Measurements from ENCODE around the gene RNF39.

RNF39 gene

DNA sequence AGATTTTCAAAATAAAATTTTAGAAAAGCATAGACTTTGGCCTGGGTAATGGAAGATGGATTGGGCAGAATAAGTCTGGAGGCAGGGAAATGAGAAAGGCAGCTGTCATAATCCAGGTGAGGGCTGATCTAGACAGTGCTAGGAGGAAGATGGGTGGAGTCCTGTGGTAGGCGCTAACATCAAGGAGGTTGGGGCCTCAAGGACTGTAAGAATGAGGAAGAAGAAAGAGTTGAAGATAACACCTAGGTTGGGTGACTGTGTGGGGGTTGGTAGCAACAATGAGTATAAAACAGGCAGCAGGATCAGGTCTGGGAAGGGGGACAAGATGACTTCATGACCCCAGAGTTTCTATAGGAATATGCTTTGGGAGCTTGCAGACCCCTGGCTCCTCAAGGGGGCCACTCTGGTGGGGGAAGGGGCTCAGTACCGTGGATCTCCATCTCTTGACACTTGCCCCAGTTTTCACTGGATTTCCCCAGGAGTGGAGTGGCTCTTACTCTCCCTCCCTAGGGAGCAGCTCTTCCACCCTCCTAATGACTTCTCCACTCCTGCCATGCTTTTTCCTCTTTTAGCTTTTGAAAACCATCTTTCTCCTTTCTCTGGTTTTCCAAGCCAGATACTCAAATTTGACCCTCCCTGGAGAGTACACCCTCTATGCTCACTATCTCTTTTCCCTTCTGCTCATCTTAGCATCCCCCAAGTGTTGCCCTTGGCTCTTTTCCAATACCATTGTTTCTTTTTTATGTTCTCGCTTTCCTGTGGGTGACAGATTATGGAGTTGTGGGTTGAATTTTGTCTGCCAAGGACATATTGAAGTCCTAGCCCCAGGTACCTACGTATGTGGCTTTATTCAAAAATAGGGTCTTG lies 22.6 kb upstream of the RNF39 start:
- no peak for DNase-seq (ENCODE audit: low spot score)

GRCh38 chr6:30096829-30097228 lies 21.3 kb upstream of the RNF39 start:
- DNase-seq (ENCODE audit: low spot score), result no peak

GRCh38 chr6:30093951-30094661 lies 18.5 kb upstream of the RNF39 start:
- no peak for DNase-seq (ENCODE audit: low spot score)

GRCh38 chr6:30092852-30093543 lies 17.4 kb upstream of the RNF39 start:
- DNase-seq (ENCODE audit: low spot score), result no peak

DNA sequence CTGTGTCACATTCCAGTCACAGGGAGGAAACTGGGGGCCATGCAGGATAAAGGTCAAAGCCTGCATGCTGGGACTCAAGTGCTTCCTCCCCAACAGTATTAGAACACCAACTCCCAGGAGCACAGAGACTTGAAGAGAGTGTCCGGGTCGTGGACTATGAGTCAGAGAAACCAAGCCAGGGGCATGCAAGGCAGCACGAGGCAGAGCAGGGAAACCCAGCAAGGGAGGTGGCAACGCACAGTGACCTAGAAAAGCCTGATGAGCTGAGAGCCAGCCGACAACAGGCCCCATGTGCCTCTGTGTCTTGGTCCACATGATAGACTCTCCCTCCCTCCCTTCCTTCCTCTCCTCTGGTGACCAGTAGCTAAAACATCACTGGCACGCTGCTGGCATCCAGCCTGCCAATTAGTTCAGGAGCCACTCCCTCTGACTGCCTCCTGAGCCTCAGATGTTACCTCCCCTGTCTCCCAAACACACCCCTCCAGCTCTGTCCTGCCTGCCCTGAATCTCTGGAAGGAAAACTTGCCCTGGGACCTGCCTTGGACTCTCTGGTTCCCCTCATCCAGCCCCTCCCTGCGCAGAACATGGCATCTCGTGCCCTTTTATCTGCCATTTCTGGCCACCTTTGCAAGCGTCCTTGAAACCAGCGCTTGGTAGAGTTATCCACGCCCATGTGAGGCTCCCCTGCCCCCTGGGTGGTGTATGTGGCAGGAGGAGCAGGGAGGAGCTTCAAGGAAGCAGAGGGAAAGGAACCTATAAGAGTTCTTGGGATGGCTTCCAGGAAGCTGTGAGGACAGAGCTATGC lies 16.2 kb upstream of the RNF39 start:
- no peak for DNase-seq (ENCODE audit: low spot score)

- DNase-seq (ENCODE audit: low spot score), result no peak
Measured at GRCh38 chr6:30087876-30088275, 12.3 kb upstream of the RNF39 start.

DNA sequence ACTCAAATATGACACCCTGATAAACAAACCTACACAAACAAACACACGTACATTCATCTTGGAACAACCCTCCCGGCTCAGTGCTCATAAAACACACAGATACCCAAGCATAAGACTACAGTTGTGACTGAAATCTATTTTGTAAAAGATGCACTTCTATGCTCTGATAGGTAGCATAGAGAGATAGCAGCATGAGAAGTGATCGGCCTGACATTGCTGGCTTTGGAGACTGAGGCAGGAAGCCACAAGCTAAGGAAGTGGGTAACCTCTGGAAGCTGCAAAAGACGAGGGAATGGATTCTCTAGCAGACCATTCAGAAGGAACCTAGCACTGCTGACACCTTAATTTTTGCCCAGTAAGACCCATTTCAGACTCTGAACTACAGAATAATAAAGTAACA lies 1.6 kb upstream of the RNF39 start:
- DNase-seq (ENCODE audit: low spot score), result no peak

- DNase-seq (ENCODE audit: low spot score), result no peak
Measured at GRCh38 chr6:30075790-30076732, 492 bp upstream of the RNF39 start.

GRCh38 chr6:30074331-30075093 lies 1.1 kb downstream of the RNF39 start:
- DNase-seq (ENCODE audit: low spot score), result no peak

DNA sequence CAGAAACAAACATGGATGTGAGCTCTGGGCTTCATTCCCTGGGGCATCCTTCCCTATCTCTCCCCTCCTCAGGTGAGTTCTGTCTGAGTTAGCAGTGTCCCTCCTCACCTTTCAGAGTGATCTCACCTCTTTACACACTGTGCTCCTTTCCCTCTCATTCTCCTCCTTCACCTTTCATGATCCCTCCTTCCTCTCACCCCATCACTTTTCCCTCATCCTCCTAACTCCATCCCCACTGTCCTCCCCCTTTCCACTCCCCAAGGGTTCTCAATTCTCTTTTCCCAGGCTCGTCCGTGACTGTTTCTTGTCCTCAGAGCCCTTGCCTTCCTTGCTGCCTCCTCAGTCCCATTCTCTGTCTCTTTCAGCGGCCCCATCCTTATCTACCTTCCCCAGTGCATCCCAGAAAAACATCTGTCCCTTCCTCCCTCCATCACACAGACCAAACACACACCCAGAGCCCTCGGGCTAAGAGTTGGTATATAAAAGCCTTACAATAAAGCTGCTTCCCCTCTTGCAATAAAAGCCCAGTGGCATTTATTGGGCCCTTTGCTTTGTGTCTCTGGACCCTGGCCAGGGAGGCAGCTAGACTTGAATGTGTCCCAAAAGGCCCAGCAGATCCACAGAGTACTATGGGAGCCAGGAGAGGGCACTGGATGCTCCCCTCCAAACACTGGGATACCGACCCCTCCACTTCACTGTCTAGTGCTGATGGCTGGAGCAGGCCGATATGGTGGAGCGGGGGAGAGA lies 1.9 kb downstream of the RNF39 start:
- no peak for DNase-seq (ENCODE audit: low spot score)

- no peak for DNase-seq (ENCODE audit: low spot score)
Measured at GRCh38 chr6:30071858-30072257, 3.7 kb downstream of the RNF39 start.

DNA sequence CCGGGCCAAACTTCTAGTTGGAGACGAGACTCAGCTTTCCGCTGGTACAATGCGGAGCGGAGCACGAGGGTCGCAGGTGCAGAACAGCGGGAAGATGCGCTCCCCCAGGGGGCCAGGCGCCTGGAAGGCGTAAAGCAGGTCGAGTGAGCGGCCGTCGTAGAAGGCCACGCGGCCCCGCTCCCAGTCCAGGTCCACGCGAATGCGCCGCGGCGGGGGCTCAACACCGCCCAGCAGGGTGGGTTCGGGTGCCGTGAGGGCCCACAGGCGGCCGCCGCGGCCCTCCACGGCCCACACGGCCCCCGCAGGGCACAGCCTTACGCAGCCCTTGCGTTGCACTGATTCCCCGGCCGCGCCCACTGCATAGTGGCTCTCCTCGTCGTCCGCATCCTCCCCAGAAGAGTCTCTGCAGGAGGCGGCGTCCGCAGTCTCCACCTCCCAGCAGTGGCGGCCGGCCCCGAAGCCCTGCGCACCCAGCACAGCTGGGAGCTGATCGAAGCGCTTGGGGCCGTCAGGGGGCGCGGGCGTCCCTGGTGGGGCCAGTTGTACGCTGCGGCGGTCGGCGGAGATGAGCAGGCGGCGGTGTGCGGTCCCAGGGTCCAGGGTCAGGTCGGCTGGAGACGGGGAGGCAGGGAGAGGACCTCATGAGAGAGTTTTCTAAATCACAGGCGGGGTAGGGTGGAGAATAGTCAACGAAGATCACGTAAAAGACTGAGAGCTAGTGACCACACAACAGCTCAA lies 4.3 kb downstream of the RNF39 start:
- DNase-seq (ENCODE audit: low spot score), result peak; percentile 9

DNA sequence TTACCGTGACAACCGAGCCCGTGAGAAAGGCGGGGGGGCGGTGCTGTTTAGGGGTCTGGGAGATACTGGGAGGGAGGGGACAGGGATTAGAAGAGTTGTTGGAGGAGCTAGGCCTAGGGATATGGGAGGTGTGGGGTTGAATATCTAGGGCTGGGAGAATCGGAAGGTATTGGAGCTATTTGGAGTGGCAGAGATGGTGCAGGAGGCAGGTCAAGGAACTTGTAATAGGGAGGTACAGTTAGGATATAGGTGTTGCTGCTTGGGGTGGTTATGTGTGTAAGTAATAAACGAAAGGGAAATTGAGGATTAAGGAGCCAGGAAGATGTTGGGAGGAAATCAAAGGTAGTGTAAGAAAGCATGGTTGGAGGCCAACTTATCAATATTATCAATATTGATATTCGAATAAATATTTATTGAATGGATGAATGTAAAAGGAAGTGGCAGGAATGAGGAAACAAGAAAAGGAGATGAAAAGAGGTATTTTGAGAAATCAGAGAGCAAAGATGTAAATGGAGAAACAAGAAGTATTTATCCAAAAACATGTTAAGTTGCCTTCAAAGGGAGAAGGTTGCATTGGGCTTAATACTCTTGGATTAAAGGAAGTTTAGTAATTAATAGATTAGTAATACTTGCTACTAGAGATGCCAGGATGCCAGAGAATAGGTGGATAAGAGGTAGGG lies 8.0 kb downstream of the RNF39 start:
- DNase-seq (ENCODE audit: low spot score), result no peak

DNA sequence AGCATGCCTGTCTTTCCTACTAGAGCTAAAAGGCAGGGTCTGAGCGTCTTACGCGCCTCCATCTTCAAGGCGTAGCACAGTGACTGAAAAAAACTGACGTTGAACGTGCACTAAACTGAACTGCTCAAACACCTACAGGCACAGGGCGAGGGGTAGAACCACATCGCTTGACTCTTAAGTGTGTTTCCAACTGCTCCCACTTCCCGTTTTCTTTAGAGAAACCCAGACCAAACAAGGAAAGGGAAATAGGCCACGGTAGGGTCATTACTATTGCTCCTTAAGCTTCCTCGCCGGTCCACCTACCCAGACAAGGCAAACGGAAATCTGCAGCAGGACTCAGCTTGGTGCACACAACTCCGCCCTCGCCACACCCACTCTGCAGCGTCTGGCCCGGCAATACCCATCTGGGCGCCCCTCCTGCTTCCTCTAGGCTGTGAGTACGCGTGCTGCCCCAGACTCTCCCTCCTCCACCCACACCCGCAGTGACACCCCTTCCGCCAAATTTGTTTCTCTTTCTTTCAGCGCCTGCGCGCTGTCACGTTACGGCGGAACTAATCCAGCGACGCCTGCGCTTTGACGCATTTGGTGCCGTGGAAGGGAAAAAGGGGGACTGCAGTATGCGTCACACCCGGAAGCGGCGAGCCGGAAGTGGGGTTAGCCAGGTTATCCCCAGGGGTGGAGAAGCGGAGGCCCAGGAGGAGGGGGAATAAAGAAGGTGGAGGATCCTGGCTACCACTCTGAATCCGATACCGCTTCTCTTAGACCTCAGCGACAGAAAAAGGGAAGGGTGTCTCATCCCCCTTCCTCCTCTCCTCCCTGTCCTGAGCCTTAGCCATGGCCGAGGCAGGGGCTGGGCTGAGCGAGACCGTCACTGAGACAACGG lies 8.8 kb downstream of the RNF39 start, which contains the start of gene PPP1R11:
PPP1R11 (plus strand) TSS at position 622 of the 883 bp plus-strand sequence; CDS start at position 835, 213 bp downstream.
- peak; percentile 99 for DNase-seq (ENCODE audit: low spot score)

DNA sequence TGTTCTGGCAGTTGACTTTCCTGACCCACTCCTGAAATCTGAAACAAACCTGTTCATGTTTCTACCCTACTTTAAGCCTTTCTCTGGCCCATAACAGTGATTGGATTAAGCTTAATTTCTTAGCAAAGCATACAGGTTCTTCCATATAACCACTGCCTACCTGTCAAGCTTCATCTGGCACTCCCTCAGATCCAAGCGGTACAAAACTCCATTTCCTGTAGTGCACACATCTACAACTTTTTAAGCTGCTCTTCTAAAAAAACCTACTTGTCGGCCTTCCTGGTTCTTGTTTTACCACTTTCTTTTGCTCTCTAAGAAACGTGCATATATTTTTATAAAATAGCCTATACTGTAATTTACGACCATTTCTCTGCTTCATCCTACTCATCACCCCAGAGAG lies 9.5 kb downstream of the RNF39 start:
- peak; percentile 15 for DNase-seq (ENCODE audit: low spot score)

DNA sequence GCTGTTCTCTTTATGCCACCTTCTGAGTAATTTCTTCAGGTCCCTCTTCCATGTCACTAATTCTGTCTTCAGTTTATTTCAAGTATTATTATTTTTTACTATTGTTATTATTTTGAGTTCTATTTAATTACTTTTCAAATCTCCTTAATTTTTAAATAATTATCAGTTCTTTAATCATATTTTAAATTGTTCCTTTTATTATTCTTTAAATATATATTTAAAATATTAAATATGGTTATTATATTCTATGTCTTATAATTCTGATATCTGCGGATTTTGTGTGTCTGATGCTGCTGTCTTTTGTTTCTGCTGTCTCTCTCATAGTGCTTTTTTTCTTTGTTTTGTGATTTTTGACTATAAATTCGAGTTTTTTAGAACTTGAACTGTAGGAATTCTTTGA lies 12.3 kb downstream of the RNF39 start:
- no peak for DNase-seq (ENCODE audit: low spot score)

Measured in CD4-positive, alpha-beta T cell treated with Interleukin-6 at 100 ng/mL for 8 hours (primary cell).